IPS-20b (cell line): ENCODE data around the gene ZNF232.
"Not testable (repeated sequence)": the region's sequence is repeated elsewhere in the genome, so short reads cannot be mapped to it uniquely, and the experiment has no call there.

Experiments used
- H3K27ac ChIP-seq: one replicate; pipeline ENCODE4 v1.5.1; 2013; ENCODE audit warnings: low read length
- H3K27me3 ChIP-seq: 2 replicates; pipeline ENCODE4 v1.6.1; 2013; ENCODE audit warnings: mild to moderate bottlenecking, low read length, inconsistent platforms; ENCODE audit not compliant: insufficient read depth
- H3K36me3 ChIP-seq: 2 replicates; pipeline ENCODE4 v1.6.1; 2013; ENCODE audit warnings: low read depth, mild to moderate bottlenecking, inconsistent platforms, low read length, moderate library complexity; ENCODE audit not compliant: insufficient read depth
- H3K4me1 ChIP-seq: 2 replicates; pipeline ENCODE4 v1.6.1; 2013; ENCODE audit warnings: mild to moderate bottlenecking, control low read depth, inconsistent platforms, low read length, moderate library complexity; ENCODE audit not compliant: insufficient read depth
- H3K4me3 ChIP-seq: 2 replicates; pipeline ENCODE4 v1.5.1; 2013; ENCODE audit warnings: mild to moderate bottlenecking, low read length, inconsistent platforms
- H3K9ac ChIP-seq: 2 replicates; pipeline ENCODE4 v1.6.1; 2013; ENCODE audit warnings: low read depth, mild to moderate bottlenecking, inconsistent platforms, low read length, moderate library complexity
- H3K9me3 ChIP-seq: 2 replicates; pipeline ENCODE4 v1.6.1; 2013; ENCODE audit warnings: mild to moderate bottlenecking, low read depth, low read length, inconsistent platforms; ENCODE audit not compliant: insufficient read depth

Gene ZNF232

DNA sequence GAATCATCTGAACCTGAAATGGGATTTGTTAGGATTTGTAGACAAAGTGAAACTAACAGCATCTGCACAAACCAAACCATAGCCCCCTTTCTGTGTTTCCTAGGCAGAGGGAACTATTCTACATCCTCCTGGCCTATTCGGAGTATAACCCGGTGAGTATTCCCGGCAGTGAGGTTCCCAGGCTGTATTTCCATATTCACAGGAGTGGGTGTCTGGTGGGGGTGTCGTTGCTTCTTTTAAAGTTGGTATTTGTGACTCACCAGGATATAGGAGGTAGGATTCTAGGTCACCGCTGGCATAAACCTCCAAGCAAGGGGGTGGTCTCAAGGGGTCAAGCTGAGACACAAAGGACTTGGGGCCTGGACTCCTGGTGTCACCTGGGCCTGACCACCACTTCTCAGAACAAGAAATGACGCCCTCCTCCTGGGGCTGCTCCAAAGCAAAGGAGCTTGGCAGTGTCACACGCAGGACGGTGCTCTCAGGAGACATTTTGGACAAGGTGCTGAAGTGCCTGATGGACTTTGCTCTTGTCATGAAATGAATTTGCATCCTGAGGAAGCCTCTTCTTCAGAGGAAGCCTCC, 23.5 kb upstream of the ZNF232 start:
- H3K27me3 ChIP-seq, H3K4me3 ChIP-seq, H3K4me1 ChIP-seq, H3K9me3 ChIP-seq, H3K9ac ChIP-seq, H3K36me3 ChIP-seq, H3K27ac ChIP-seq: not testable (repeated sequence)

GRCh38 chr17:5134571-5134970, 22.9 kb upstream of the ZNF232 start:
- not testable (repeated sequence) for H3K4me3 ChIP-seq, H3K4me1 ChIP-seq, H3K27me3 ChIP-seq, H3K36me3 ChIP-seq, H3K9ac ChIP-seq, H3K27ac ChIP-seq, H3K9me3 ChIP-seq

- not testable (repeated sequence) for H3K36me3 ChIP-seq, H3K9me3 ChIP-seq, H3K27me3 ChIP-seq, H3K27ac ChIP-seq, H3K4me3 ChIP-seq, H3K9ac ChIP-seq, H3K4me1 ChIP-seq
Measured at GRCh38 chr17:5133961-5134360, 22.3 kb upstream of the ZNF232 start.

- no peaks in the 10 kb centered on the region for H3K27me3 ChIP-seq
- H3K36me3 ChIP-seq = no peaks in the 10 kb centered on the region
Measured at GRCh38 chr17:5133311-5133710, 21.6 kb upstream of the ZNF232 start.

GRCh38 chr17:5132503-5133225, 21.0 kb upstream of the ZNF232 start:
- H3K9me3 ChIP-seq, H3K9ac ChIP-seq: not testable (repeated sequence)

More at GRCh38 chr17:5133311-5133710, 21.6 kb upstream of the ZNF232 start:
- Histone ChIP-seq H3K9me3 (no peaks in the 10 kb centered on the region), H3K4me3 (no peak overlapping the region), H3K9ac (no peak overlapping the region), H3K27ac (no peak overlapping the region), H3K4me1 (no peaks in the 10 kb centered on the region)

GRCh38 chr17:5131799-5132502, 20.3 kb upstream of the ZNF232 start:
- H3K4me3 ChIP-seq, H3K27me3 ChIP-seq, H3K9ac ChIP-seq, H3K4me1 ChIP-seq, H3K27ac ChIP-seq, H3K36me3 ChIP-seq, H3K9me3 ChIP-seq: not testable (repeated sequence)

More at GRCh38 chr17:5132503-5133225, 21.0 kb upstream of the ZNF232 start:
- H3K27ac ChIP-seq, H3K36me3 ChIP-seq, H3K27me3 ChIP-seq, H3K4me3 ChIP-seq, H3K4me1 ChIP-seq: not testable (repeated sequence)

- Histone ChIP-seq H3K27ac (no peak overlapping the region), H3K4me3 (no peak overlapping the region), H3K27me3 (no peaks in the 10 kb centered on the region), H3K9ac (no peak overlapping the region), H3K9me3 (no peaks in the 10 kb centered on the region), H3K36me3 (no peaks in the 10 kb centered on the region), H3K4me1 (no peaks in the 10 kb centered on the region)
Measured at GRCh38 chr17:5131146-5131715, 19.6 kb upstream of the ZNF232 start.

DNA sequence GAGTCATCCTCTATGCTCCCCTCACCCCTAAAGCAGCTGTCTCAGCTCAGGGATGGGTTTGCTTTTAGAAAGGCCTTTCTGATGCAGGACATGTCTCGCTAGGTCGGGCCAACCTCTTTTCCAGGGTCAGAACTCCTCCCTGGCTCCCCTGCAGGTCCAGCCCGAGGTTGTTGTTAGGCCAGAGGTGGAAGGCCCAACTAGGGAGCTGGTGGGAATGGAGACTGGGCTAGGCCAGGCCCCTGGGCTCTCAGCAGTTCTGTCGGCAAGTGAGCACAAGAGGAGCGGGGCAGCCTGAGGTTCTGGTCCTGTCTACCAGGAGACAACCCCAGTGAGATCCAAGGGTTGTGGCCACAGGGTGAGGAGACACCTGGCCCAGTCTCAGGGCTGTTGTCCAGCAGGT, 19.0 kb upstream of the ZNF232 start:
- not testable (repeated sequence) for H3K27me3 ChIP-seq, H3K4me1 ChIP-seq, H3K27ac ChIP-seq, H3K9ac ChIP-seq, H3K36me3 ChIP-seq, H3K9me3 ChIP-seq, H3K4me3 ChIP-seq

- H3K9me3 ChIP-seq, H3K36me3 ChIP-seq, H3K4me3 ChIP-seq, H3K27me3 ChIP-seq, H3K4me1 ChIP-seq, H3K9ac ChIP-seq, H3K27ac ChIP-seq: not testable (repeated sequence)
Measured at GRCh38 chr17:5130261-5130660, 18.6 kb upstream of the ZNF232 start.

GRCh38 chr17:5129770-5130169, 18.1 kb upstream of the ZNF232 start:
- not testable (repeated sequence) for H3K9me3 ChIP-seq, H3K4me1 ChIP-seq, H3K27ac ChIP-seq, H3K27me3 ChIP-seq, H3K4me3 ChIP-seq, H3K9ac ChIP-seq, H3K36me3 ChIP-seq

DNA sequence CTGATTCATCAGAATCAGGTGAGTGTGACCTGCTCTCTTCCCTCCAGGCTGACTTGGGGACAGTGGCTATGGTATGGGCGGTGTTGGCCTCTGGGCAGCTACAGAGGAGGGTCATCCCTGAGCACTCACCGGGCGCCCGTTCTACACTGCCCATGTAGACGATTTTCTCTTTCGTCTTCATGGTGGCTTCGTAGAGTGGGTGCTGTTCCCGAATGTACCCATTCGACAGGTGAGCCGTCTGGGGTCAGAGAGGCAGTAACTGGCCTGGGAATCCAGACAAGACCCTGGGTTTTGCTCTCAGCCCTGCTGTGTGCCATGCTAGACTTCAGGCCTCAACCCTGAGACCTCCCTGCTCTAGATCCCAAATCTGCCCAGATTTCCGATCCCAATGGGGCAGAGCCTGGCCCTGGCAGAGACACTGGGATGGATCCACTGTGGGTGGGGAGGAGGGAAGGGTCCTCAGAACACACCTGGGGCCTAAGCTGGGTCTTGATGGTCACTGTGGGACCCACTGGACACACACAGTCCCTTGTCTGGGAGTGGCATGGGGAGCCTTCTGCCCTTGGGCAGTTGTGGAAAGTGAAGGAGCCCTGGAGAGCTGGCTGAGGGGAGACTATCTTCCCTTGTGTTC, 17.3 kb upstream of the ZNF232 start:
- Histone ChIP-seq H3K4me3 (no peak overlapping the region), H3K4me1 (no peaks in the 10 kb centered on the region), H3K27me3 (no peaks in the 10 kb centered on the region; the same call in 1 of the 2 replicates), H3K36me3 (no peaks in the 10 kb centered on the region), H3K27ac (no peak overlapping the region), H3K9ac (no peak overlapping the region), H3K9me3 (no peaks in the 10 kb centered on the region)
